ENCODE measurements around the gene CEP63.
A peak's percentile ranks its signal among the peaks of the same experiment; 100 is the strongest.
"Not testable (repeated sequence)": the region's sequence is repeated elsewhere in the genome, so short reads cannot be mapped to it uniquely, and the experiment has no call there.

The CEP63 gene

DNA sequence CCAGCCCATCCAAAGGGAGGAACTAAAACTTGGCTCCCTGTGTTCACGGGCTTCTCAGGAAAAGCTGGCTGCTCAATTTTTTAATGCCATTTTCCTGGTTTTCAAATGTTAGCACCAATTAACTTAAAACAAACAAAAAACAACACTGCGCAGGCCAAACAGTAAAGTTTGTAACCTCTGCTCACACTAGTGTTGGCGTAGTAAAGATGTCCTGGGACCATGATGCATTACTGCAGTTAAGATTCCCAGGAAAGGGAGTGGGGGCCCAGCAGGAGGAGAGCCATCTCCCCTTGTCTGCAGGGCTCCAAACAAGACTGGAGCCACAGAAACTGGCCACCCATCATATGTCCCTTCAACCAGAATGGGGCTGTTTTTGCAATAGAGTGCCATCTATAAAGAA is 91.0 kb downstream of the CEP63 start:
- DNase-seq (ENCODE audit: low read depth): no peak

DNA sequence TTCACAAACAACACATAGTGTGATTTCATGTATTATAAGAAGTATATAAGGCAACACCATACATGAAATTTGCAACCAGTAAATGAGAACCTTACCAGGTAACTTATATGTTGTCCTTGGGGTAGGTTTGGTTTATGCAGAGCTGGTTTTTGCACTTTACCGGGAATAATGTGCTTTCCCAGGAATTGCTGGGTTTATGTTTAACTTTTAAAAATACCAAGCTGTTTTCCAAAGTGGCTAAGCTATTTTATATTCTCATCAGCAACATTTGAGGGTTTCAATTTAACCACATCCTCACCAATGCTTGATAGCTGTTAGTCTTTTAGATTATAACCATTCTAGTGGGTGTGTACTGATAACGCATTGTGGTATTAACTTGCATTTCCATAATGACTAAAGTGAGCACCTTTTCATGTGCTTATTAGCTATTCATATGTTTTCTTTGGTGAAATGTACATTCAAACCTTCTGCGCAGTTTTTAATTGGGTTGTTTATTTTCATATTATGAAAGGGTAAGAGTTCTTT is 93.3 kb downstream of the CEP63 start:
- DNase-seq (ENCODE audit: low read depth): no peak

DNA sequence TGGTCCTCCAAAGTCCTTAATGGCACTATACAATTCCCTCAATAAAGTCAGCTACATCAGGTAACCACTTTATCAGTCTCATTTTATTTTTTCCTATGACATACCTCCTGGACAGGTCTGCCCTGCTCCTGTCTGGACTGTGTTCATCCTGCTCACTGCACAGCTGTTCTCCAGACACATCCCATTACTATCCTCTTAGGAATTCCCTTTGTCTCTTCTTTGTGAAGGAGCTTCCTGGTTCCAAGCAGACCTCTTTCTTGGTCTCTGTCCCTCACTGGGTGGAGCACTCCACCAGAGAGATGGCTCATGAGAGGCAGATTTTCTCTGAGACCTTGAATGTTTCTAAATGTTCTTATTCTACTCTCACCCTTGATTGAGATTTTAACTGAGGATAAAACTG is 104.9 kb downstream of the CEP63 start:
- no peak for DNase-seq (ENCODE audit: low read depth)

DNA sequence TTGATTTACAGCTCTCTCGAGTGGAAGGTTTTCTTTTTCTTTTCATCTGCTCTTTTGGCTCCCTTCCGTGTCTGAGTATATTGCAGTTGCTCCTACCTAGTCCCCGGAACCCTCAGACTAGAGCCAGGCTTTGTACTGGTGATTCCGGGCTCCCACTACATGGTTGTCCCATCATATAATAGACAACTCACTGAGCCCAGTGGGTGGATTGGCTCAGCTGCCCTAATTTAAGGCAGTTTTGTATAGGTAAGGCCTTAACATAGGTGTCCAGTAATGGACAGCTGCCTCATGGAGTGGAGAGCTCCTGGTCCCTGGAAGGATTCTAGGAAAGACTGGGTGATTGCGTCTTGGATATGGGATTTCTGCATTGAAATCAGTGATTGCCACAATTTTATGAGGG is 106.9 kb downstream of the CEP63 start:
- DNase-seq (ENCODE audit: low read depth): no peak

DNA sequence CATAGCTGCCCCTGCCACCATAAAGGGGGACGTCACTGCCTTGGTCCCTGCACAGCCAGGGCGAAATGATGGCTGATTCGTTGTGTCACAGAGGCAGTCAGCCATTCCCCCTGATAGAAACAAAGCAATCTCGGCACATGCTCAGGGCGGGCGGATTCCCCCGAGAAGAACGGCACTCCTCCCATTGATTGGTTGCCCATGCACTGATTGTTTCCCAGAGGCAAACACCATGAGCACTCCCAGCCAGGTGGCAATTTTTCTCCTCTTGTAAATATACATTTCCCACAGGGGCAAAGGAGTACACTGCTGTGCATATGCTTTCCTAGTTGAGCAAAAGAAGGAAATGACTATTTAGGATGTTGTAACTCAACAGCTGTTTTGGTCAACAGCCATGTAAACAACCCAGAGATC is 108.5 kb downstream of the CEP63 start:
- no peak for DNase-seq (ENCODE audit: low read depth)

DNA sequence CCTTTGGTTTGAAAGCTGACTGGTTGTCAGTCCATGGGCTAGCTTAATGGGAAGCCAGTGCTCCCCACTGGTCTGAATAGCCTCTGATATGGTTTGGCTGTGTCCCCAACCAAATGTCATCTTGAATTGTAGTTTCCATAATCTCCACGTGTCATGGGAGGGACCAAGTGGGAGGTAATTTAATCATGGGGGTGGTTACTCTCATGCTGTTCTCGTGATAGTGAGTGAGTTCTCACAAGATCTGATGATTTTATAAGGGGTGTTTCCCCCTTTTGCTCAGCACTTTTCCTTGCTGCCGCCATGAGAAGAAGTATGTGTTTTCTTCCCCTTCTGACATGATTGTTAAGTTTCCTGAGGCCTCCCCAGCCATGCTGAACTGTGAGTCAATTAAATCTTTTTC is 109.1 kb downstream of the CEP63 start:
- not testable (repeated sequence) for DNase-seq (ENCODE audit: low read depth)

DNA sequence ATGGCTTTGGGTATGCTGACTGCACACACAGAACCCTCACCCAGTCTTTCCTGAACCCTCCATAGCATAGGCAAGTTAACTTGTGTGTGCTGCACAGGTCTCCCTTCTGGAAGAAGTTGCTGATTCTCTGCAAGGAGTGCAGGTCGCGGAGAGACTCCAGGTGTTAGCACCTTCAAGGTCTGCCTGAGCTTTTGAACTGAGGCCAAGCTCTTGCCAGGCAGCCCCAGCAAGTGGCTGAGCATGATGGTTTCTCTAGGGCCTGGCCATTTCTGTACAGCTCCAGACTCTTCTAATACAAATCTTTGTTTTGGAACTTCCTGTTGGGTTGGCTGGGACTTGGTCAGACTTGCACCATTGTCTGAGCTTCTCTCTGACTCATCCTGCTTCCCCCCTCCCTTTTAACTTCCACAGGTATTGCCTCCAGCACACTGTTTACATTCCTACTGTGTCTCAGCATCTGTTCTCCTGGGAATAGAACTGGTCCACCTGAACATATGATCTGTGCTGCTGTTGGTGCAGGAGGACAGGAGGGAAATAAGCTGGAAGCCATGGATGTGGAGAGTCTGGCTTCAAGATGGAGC is 111.6 kb downstream of the CEP63 start:
- DNase-seq (ENCODE audit: low read depth): no peak

DNA sequence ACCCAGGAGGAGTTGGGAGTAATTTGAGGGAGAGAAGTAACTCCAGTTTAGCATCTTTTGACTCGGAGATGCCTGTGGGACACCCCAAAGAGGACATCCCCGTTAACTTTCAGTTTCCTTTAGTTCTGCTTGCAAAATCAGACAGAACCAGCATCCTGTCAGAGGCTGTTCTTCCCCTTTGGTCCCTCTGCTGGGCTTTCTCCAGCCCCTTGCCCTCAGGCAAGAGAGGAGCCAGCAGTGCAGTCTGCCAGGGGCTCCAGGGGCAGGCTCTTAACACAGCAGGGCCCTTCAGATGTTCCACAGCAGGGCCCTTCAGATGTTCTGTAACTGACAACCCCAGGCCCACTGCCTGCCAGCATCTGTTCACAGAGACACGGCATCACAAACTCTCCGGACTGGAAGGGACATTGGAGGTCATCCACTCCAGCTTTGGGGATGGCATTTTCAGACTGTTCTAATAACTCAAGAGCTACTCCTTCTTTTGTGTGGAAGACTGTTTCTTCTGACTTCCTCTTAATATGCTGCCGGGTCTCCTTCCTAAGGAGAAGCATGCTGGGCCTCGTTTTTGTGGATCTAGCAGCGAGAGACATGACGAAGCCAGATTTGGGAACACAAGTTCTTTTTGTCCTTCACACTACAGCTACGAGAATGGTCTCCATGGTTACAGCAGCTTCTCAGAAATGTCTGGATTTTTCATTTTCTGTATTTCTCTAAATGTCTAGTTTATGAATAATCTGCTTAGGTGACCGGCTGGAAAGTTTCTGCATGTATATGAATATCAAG is 113.1 kb downstream of the CEP63 start:
- no peak for DNase-seq (ENCODE audit: low read depth)

DNA sequence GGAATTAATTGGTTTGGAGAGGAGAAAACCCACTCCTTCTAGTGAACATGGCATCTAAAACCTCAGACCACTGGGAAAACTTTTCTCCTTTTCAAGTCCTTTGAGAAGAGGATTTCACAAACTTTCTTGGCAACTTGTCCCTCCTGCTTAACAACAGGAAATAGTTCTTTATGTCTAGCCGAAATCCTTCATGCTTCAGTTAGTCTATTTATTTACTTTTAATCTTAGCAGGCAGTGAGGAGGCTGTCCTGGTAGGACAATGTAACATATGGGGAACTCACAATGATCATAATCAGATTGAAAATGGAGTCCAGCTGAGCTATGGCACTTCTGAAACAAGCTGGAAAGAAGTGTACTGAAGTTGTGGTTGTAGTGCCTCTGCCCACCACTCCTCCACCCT is 114.3 kb downstream of the CEP63 start:
- no peak for DNase-seq (ENCODE audit: low read depth)

DNA sequence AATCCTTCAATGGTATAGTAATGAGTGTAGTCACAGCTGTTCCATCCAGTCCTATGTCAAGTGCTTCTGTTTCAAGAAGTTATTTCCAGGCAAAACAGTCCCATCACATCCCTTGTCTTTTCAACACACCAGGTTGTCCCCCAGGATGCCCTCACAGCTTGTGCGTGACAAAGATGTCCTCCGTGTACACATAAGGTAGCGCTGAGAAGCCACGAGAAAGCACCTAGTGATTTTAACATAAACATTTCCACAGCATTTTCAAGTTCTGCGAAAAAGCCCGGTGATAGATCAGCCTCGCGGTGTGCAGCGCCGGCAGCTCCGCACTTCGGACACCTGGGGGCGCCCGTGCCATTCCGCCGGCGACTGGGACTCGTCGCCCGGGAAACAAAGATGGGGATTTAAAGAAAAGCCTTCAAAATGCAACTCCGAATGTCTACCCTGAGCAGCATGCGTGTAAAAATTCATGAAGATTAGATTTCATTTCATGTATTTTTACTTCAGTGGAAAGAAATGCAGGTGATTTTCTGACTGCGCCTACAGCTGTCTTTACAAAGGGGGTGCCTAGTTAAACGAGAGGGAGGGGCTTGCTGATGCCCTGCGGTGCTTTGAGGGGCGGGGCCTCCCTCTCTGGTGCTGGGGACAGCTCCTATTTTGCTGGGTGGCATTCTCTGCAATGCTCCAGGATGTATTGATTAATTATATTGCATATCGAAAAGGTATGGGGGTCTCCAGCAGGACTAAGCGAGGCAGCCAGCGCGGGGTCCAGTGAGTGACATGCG is 115.0 kb downstream of the CEP63 start:
- peak; percentile 43 for DNase-seq (ENCODE audit: low read depth)

DNA sequence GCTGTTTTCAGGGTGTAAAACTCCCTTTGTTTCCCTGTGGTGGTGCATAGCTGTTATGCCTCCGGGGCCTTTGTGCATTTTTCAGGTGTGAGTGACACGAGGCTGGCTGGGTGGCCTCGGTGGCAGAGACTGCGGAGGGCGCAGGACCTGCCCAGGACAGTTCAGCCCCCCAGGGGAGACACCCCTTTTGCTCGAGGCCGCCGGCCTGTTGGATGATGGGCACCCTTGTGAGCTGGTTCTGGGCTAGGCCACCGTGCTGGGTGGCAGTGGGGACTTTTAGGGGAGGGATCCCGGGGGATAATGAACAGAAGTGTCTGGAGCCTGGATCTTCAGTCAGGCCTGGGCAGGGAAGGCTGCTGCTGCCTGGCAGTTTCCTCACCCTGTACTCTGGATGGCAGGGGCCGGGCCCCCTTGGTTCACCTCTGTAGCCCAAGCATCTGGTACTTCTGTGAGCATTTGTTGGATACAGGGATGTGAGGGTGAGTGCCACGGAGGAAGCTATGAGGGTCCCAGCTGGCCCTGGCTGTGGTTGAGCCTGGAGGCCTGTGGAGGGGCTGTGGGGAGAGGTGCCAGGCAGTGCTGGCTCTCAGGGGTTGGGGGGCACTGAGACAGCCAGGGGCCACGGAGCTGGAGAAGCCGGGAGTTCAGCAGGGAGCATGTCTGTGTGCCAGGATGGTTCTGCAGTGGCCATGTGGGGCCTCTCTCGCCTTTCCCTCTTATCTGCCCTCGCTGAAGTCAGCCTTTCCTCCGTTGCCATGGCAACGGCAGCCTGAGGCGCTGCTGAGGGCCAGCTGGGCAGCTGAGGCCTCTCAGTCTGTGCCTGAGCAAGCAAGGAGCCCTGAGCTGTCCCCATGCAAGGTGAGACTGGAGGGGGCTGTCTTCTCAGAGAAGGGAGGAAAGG is 115.9 kb downstream of the CEP63 start:
- DNase-seq (ENCODE audit: low read depth): no peak

DNA sequence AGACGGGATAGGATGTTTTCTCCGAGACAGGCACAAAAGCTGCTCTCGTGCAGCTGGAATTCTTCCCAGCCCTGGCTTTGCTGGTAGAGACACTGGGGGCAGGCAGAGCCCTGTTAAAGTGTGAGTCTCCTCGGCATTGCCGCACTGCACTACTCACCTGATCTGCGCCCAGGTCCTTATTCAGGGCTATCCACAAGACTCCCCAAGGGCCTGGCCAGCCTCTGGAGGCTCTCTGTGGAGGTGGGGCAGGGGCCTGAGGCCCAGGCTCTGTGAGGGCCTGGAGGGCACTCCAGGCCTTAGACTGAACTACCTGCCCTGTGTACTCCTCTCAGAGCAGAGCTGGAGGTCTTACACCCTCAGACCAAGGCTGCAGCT is 116.6 kb downstream of the CEP63 start:
- no peak for DNase-seq (ENCODE audit: low read depth)

DNA sequence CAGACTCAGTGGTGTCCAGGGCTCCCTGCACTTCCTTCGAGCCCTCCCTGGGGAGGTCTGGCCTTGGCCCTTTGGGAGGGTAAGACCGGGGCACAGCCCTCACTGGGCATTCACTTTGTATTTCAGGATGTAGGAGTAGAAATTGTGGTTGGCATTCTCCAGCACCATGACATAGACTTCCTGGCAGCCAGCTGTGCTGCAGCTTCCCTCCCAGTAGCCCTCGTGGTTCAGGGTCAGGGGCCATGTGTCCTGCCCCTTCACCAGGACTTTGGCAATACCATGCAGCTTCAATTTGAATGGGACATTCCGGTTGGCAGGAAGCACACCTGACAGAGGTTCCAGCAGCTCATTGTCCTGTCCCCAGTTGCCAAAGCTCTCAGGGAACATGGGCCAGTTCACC is 117.6 kb downstream of the CEP63 start:
- DNase-seq (ENCODE audit: low read depth): no peak

DNA sequence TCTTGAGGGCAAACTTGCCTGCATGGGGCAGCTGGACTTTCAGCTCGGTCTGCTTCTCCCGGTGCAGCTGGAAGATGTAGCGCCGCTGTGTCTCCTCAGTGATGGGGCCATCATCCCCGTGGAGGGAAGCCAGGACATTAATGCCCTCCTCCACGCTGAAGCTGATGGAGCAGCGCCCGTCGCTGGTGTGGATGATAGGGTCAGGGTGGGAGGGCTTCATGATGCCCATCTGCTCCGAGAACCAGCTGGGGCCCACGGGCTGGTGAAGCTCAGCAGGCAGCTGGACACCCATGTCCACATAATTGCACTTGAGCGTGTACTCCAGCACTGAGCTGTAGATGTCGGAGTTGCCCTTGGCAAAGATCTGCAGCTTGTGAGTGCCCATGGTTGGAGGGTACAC is 118.1 kb downstream of the CEP63 start:
- no peak for DNase-seq (ENCODE audit: low read depth)

DNA sequence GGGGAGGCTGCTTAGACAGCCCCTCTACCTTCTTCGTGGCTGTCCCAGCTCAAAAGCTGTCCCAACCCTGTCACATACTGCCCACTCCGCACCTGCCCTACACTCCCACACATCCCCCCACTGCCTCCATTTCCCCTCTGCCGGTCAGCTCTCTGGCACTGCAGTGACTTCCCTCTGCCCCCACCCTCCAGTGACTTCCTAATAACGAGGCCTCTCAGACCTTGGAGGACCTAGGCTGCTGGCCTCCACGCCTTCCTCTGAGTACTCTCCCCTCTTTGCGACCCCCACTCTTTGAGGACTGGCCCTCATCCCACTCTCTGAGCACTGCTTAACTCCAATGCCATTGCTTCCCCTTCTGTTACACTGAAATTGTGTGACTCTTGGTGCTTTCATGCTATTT is 119.7 kb downstream of the CEP63 start:
- no peak for DNase-seq (ENCODE audit: low read depth)

DNA sequence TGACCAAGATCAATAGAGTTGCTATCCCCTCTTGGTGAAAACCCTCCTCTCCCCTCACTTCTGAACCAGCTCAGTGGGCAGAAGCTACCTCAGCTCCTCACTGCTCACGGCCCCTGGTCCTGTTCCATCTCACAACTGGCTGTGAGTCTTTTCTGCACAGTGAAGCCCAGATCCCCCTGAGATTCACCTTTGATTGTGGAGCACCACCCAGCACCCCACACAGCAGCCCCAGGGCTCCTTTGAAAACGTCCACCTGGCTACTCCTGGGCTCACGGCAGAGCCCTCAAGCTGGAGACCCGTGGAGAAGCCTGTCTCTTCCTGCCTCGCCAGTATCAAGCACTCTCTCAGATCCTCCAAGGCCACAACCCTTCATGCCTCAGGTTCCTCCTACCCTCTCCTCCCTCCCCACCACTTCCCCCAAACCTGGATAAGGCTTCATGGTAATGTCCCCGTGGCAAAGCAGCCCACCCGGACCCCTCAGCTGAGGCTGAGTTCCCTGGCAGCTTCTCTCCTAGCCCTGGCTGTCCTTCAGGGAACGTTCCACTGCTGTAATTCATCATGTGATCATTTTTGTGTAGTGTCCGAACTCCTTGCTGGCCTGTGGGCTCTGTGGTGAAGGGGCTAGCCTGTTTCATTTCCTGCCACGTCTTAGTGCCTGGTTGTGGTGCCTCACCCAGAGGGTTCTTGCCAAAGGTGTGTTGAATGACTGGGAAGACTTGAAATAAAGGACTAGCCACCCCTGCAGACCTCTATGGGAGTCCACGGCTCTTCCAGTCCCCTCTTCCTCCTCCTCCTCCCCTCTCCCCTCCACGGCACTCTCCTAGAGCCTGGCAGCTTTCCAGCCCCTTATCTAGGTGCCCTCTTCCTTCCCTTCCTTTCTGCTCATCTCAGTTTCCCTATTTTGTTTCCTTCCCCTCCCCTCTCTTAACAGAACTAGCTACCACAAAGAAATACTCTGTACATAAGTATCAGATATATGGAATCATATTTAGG is 120.5 kb downstream of the CEP63 start:
- no peak for DNase-seq (ENCODE audit: low read depth)

DNA sequence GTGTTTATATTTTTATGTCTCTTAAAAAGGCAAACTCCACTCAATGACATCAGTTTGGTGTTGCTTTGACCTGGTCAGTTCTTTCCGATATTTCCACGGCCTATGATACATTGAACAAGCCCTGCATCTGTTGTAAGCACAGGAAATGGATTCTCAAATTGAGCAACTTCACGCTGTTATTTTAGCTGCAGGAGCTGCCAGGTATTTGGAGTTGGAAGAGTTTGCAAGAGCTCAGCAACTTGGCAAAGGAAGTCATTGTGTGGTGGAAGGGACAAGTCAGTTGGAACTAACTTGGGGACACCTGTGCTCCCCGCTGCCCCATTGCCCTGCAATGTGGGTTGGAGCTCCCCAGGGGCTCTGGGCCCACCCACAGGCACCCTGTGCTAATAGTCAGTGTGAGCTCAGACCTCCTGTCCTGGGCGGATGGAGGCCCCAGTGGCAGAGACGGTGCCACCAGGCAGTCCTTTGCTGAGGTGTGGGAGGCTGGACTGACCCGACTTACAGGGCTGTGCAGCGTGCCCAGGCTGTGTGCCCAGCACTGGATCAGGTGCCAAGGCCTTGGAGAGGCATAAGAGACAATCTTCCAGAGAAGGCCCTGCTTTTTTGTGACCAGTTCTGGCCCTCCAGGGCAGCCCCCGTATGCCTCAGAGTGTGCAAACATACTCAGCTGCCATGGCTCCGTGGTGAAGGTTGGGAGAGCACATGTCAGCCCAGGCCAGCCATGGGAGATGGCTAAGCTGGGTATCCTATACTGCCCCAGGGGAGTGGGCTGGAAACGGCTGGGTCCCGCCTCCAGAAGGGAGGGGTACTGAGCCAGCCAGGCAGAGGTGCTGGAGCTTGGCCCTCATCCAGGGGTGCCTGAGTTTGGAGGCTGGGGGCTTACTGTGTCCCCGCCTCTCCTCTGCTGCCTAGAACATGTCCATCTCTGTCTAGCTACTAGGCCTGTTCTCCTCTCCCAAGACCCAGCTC is 121.5 kb downstream of the CEP63 start:
- no peak for DNase-seq (ENCODE audit: low read depth)

DNA sequence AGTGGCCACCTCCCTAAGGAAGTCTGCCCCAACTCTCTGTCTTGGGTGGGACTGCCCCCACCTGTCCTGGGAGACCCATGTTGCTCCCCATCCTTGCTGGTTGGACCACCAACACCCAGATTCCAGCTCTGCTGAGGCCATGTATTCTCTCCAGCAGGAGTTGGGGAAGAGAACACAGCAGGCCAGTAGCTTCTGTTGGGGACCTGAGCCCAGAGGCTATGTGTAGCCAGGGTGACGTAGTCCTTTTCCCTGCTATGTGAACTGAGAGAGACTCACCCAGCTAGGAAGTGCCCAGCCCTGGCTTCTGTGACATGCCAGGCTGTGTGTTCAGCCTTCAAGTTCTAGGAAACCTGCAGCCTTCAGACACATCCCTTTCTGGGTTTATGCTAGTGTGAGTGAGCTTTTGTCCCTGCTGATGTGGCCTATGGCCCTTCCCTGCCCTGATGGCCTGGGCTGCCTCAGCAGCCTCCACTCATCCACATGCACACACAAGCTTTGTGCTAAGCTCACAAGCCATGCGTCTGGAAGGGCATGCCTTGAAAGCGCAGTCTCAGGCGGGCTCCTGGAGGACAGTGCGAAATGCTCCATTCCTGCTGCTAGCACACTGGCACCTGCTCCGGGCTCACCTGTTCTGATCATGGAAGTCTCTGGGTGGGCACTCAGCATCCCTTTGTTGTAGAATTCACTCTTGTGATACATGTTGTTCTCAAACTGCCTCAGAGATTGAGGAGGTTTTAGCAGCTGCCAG is 122.3 kb downstream of the CEP63 start:
- no peak for DNase-seq (ENCODE audit: low read depth)
